NCI-H1105 treated with DMSO at 0.1 percent for 48 hours (cell line): ENCODE results near the gene BRS3.

Experiments
- DNase-seq: peaks from one replicate; lab custom pipeline; 2025; lab: John Stamatoyannopoulos, UW

Gene BRS3

DNA sequence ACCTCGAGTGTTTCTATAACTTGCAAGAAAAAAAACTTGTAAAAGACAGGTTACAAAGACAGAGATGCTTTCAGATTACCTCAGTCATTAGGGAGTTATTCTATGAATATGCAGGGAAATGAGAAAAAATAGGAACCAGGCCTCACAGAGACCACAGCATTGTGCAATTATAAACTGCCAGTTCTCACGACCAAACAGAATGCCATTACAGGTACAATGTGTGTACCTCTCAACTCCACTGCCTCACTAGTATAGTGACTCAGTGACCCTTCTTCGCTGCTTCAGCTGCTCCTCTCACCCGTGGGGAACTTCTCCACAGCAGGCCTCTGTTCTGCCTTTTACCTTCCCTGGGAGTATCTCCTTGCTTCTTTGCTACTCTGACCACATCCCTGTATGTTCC is 7.3 kb downstream of the BRS3 start:
- no peak for DNase-seq

- DNase-seq: no peak
Observed at GRCh38 chrX:136496186-136496763, 8.5 kb downstream of the BRS3 start.

DNA sequence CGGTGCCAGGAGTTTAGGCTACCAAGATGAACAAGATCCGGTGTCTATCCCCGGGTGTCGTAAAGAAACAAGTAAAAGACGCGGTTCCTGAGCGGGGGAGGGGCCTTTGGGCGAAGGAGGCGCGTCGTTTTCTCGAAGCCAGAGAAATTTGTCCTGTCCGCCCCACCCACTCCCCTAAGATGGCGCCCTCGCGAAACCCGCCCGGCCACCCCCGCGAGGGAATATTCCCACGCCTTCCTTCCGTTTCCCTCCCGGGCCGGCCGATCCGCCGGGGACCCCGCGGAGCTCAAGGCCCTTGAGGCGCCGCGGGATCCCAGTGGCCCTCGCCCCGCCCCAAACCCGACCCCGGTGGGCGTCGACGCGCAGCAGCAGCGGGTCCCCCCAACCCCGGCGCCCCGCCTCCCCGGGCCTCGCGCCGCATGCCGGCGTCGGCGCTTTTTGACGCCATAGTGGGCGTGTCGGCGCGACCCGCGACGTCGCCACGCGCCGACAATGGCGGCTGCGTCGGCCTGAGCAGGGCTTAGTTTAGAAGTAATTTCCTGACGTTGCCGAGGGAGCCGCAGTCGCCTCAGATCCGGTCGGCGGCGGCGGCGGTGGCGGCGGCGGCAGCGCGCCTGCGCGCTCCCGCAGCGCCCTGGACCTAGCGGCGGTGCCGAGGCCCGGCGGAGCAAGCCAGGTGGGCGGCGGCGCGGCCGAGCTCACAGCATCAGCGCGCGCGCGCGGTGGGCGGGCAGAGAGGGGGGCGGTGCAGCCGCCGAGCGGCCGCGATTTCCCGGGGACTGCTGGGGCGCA is 9.2 kb downstream of the BRS3 start:
- peak; percentile 80 for DNase-seq

- no peak for DNase-seq
Observed at GRCh38 chrX:136497556-136498052, 9.9 kb downstream of the BRS3 start, which contains the start of gene HTATSF1. TSS of gene HTATSF1 (plus strand) at chrX:136497592. CDS start at chrX:136497685, 93 bp downstream.

DNA sequence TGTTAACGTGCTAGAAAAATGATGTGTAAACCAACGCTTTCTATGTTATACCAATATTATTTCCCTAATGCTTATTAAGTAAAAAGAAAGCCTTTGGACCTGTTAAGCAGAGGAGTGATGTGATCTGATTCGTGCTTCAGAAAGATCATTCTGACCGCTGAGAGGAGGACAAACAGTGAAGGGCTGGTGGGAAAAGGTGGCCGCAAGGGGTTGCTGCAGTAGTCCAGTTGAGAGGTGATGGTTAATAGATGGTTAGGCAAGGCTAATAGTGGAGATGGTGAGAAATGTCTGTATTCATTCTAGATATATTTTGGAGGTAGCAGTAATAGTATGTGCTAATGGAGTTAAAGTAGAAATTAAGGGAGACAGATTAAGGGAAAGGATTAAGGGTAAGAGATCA is 31.3 kb downstream of the BRS3 start:
- DNase-seq: no peak

- no peak for DNase-seq
Observed at GRCh38 chrX:136523770-136524169, 36.0 kb downstream of the BRS3 start.

DNA sequence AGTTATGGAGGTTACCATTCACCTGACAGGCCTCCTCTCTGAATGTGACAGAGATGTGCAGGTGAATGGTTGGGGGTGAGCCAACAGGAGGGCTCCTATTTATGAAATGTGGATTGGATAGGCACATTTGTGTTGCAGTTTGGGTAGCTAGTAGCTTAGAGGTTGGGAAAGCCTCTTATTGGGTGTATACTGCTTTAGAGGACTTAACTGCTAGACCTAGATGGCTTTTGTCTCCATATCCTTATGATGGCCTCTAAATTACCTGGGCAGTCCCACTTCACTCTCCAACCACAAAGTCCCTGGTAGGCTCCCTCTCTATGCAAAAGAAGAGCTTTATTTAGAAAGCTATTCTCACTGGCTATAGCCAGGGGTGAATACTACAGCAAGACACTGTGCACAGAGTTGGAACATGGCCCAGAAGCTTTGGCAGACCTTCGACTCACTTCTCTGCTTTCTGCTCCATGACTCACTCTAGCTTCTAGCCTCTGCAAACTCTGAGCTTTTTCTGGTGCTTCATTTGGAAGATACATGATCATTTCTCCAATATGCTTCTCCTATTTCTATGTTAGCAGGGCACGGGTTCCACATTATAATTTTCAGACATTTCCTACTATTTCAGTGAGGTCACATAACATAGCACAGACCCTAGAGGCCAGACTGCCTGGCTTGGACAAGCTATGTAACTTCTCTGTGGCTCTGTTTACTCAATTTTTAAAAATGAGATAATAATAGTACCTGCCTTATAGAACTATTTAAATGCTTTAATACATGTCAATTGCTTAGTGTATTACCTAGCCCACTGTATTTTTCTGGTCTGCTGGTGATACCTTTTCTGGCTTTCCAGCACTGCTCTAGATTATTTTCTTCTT is 38.2 kb downstream of the BRS3 start:
- peak; percentile 44 for DNase-seq

DNA sequence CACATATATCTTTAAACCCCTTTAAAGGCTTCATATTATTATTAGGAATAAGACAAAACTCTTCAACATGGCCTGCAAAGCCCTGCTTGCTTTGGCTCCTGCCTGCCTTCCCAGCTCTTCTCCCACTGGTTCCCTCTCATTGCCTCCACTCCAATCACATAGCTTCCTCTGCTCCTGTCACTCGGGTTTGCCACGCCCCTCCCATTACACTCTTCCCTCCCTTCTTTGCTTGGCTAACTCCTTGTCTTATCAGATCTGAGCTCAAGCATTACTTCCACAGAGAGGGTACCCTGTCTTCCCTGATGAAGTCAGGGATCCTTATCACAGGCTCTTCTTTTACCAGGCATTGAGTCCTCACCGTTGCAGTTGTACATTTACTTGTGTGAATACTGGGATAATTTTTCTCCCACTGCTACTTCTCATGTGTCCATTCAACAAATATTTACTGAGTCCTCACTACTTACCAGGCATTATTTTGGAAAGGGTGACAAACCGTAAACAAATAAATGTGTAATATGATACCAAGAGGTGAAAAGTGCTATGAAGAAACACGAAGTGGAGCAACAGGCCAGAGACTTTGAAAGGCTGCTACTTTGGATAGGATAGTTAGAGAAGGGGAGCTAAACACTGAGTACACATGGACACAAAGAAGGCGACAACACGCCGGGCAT is 41.0 kb downstream of the BRS3 start:
- DNase-seq: no peak

GRCh38 chrX:136529795-136530194 is 42.0 kb downstream of the BRS3 start:
- DNase-seq: no peak

- no peak for DNase-seq
Observed at GRCh38 chrX:136531951-136532350, 44.2 kb downstream of the BRS3 start, which contains the start of gene VGLL1. TSS of gene VGLL1 (plus strand) at chrX:136532215. CDS start at chrX:136536021, 3,806 bp downstream.

DNA sequence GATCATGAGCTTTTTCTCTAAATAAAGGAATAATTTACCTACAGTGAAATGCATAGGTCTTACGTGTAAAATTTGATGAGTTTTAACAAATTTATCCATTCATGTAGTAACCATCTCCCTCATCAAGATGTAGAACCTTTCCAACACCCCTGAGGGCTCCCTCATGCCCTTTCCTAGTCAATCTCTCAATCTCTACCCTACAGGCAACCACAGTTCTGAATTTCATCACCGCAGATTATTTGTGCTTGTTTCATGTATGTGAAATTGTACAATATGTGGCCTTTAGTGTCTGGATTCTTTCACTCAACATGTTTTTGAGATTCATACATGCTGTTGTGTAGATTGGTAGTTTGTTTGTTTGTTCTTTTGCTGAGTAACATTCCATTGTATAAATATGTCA is 46.4 kb downstream of the BRS3 start:
- no peak for DNase-seq

GRCh38 chrX:136538811-136539210 is 51.1 kb downstream of the BRS3 start:
- DNase-seq: no peak

DNA sequence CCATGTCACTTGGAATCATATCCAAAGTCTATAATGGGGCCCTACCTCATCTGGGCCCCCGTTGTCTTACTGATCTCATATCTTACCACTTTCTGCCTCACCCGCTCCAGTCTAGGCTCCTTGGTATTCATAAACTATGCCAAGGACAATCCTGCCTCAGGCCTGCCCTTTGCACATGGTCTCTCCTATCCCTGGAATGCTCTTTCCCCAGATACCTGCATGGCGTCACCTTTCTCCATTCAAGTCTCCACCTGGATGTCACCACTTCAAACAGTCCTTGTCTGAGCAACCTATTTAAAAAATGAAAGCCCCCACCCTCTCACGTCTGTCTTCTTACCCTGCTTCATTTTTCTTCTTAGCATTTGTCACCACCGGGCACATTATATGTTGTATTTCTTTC is 52.5 kb downstream of the BRS3 start:
- DNase-seq: no peak

DNA sequence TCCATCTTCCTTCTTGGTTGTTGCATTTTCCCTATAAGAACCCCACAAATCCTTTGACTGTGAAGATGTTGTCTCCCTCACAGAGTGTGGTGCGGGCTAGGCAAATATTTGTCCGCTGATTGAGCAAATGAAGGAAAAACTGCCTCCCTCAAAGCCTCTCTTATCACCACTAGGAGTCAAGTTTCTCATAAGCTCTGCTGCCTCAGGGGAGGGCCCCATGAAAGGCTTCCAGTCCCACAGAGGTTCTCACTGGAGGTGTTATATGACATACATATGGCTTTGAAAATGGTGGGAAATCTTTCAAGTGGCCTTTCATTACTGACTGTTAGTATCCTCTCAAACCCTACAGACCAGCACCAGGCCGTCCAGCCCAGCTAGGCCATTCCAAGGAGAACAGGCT is 53.5 kb downstream of the BRS3 start:
- DNase-seq: no peak

DNA sequence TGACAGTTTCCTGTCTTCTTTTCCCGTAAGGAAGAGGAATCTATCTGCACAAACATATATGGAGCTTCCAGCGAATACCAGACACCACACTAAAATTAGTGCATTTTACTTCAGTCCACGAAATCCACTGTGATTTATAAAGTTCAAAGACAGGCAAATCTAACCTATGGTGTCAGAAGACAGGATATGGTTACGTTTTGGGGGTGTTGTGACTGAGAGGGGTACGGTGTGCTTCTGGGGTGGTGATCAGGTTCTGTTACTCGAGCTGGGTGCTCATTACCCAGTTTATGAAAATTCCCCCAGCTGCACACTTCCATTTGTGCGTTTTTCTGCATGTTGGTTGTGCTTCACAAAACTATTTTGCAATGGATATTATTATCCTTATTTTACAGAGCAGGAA is 54.5 kb downstream of the BRS3 start:
- no peak for DNase-seq
